SK-N-DZ (cell line): ENCODE measurements around the gene PDK3. TPM values are rescaled to one million over a fixed set of nuclear protein-coding genes. Genes with fewer than 3 reads are reported as not detected.
A peak's percentile ranks its signal among the peaks of the same experiment; 100 is the strongest.

Source experiments
- DNase-seq: peaks from one replicate; pipeline ENCODE4 v3.0.0-alpha.2; 2015; ENCODE audit warnings: low spot score
- polyA plus RNA-seq, 2 experiments: library from polyadenylated mRNA; depleted of rRNA; stranded (reverse); fragments of >200 nt; gene quantifications; 2 replicates each; pipeline ENCODE4 v1.2.3, GENCODE V29; 2014

Gene PDK3
- polyA plus RNA-seq (2014; cell fraction: cytosol; rRNA removed): 7.9 and 10.1 TPM in 2 replicates
- 3.2 and 4.1 TPM in 2 replicates for polyA plus RNA-seq (2014; cell fraction: nucleus; rRNA removed)

GRCh38 chrX:24464836-24465531 is at the start of gene PDK3:
Gene PDK3 (plus strand): TSS chrX:24465286. CDS start chrX:24465456, 170 bp downstream.
- peak; percentile 87 for DNase-seq

GRCh38 chrX:24415921-24416320 is 49.2 kb upstream of the PDK3 start:
- DNase-seq: no peak

GRCh38 chrX:24423960-24424359 is 41.1 kb upstream of the PDK3 start:
- DNase-seq: no peak

- DNase-seq: no peak
Observed at GRCh38 chrX:24424948-24425347, 40.1 kb upstream of the PDK3 start.

GRCh38 chrX:24425806-24426205 is 39.3 kb upstream of the PDK3 start:
- DNase-seq: no peak

DNA sequence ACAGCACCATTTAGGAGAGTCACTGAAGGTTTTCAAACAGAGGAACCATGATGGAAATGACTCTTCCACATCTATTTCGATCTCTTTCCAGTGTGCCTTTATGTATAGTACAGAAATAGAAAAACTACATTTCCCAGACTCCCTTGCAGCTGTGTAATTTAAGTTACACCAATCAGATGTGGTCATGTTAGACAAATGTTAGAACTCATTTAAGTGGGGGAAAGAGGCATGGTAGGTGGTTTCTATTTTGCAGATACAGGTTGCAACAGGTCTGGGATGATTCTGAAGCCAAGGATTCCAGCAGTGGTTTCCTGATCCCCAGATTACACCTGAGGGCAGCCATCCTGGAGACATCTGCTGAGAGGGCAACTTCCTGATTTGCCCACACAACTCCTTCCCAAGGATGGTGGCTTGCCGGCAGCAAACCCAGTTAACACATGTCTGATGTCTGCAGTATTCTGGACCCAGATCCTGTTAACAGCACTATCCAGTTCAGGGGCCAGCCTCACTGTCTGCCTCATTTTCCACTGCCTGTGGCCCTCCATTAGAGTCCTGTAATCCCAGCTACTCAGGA is 38.7 kb upstream of the PDK3 start:
- DNase-seq: peak; percentile 4

- no peak for DNase-seq
Observed at GRCh38 chrX:24426921-24427746, 38.0 kb upstream of the PDK3 start.

GRCh38 chrX:24427747-24428019 is 37.4 kb upstream of the PDK3 start:
- DNase-seq: no peak

DNA sequence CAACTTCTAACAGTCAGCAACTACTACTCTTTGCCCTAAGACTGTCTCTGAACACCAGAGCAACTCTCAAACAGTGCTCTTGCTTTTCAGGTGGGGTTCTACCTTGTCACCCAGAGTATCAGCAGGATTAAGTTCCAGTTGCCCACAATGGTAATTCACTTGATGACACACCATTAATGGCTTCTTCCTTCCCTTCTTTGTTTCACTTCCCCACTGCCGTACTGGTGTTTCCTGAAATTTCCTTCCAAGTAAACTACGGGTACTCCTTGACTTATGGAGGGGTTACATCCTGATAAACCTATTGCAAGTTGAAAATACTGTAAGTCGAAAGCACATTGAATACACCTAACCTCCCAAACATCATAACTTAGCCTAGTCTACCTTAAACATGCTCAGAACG is 36.6 kb upstream of the PDK3 start:
- no peak for DNase-seq

DNA sequence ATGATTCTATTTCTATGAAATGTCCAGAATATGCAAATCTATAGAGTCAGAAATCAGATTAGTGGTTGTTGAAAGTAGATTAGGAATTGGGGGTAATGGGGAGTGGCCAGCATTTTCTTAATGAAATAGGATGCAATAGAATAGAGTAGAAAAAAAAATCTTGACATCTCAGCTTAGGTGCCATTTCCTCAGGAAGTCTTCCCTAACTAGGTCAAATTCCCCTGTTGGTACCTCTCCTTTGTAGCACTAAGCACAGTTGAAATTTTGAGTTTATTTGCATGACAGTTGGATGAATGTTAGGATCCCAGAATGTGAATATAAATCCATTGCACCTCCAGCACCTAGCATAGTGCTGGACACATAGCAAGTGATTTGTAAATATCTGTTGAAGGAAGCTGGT is 30.0 kb upstream of the PDK3 start:
- no peak for DNase-seq

- no peak for DNase-seq
Observed at GRCh38 chrX:24443918-24444317, 21.2 kb upstream of the PDK3 start.

- no peak for DNase-seq
Observed at GRCh38 chrX:24444645-24445044, 20.4 kb upstream of the PDK3 start.

DNA sequence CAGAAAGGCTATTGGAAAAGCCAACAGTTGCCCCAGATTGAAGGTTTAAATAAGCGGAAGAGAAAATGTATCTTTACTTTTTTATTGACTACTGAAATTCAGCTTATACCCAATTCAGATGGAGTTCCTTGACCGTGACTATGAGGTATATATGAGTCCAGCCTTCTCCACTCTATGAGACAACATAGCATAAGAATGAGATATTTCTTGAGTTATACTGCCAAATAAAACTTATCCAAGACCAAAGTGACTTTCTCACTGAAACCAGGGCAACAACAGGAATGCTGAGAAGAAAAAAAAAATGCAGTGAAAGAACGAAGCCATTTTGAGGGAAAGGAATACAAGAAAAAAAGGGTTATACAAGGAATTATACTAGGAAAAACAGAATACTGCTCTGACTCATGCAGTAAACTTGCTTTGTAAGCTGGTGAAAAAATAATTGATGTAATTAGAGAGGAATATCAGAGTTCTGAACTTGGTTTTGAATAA is 16.3 kb upstream of the PDK3 start:
- no peak for DNase-seq

DNA sequence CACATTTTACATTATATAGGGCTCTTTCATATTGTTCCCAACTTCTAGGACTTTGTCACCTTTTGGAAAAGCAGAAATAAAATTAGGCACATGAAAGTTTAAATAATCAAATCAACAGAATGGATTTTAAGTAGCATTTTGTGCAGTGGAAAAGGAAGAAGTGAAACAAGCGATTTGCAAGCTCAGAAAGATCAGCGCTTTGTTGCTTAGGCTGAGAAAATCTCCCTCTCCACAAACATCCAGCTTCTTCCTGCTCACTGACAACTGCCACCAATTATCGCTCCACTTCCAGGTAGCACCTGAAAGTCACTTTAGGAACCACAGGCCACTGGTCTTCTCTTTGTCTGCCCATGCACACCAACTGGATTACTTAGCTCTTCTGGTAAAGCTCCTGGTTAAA is 2.0 kb upstream of the PDK3 start:
- no peak for DNase-seq

GRCh38 chrX:24464498-24464835 is 619 bp upstream of the PDK3 start:
- no peak for DNase-seq

DNA sequence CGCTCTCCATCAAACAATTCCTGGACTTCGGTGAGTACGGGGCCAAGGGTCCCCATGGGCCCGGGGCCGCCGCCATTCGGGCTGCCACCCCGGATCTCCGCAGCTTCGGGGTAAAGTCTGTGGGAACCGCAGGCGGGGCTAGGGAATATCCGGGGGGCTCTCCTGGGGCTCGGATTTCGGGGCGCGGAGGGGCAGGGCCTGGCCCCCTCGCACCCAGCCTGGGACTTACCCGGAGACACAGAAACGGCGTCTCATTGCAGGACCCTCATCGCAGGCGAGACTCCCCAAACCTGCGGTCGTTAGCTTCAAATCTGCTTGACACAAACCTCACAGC is 413 bp downstream of the PDK3 start:
- DNase-seq: no peak

GRCh38 chrX:24466025-24466424 is 939 bp downstream of the PDK3 start:
- DNase-seq: peak; percentile 3

DNA sequence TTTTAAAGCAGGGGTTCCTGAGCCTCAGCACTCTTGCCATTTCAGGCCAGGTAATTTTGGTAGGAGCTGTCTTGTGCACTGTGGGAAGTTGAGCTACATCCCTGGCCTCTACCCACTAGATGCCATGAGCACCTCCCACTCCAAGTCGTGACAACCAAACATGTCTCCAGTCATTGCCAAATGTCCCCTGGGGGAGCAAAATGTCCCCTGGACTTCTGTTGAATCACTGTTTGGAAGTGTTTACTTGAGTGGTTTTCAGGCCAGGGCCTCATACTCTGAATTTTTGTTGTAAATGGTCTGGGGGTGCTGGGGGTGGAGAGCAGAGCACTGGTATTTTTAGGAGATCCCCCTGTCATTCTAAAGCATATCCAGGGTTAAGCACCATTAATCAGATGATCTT is 3.2 kb downstream of the PDK3 start:
- no peak for DNase-seq

DNA sequence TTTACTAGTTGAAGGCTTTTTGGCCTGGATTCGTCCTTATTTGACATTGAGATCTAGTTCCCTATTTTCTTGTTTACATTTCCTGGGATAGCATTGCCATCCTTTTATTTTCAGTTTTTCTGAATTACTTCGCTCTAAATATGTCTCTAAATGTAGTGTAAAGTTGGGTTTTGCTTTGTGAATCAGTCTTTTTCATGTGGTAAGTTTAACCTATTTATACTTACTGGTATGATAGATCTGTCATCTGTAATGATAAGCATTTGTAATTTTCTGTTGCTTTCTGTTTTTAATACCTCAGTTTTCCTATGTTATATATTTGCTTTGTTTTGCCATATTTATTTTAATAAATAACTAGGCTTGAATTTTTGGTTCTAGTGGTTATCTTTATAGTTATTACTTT is 6.7 kb downstream of the PDK3 start:
- DNase-seq: no peak

DNA sequence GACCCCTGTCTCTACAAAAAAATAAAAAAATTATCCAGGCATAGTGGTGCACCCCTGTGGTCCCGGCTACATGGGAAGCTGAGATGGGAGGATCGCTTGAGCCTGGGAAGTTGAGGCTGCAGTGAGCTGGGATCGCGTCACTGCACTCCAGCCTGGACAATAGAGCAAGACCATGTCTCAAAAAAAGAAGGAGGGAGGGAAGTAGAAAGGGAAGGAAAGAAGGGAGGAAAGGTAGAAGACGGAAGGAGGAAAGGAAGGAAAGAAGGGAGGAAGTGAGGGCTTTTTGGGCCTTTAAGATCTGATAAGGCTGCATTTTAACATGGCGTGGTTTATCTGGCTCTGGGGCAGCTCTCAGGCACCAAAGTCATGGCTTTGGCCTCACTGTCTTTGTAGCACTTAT is 10.4 kb downstream of the PDK3 start:
- no peak for DNase-seq

GRCh38 chrX:24478509-24478908 is 13.4 kb downstream of the PDK3 start:
- DNase-seq: no peak

GRCh38 chrX:24479924-24480323 is 14.8 kb downstream of the PDK3 start:
- no peak for DNase-seq

GRCh38 chrX:24480400-24480865 is 15.3 kb downstream of the PDK3 start:
- DNase-seq: no peak
